Upper lobe of right lung (tissue), 1 donor: ENCODE data around the gene ZFPL1. TPM values are rescaled to one million over a fixed set of nuclear protein-coding genes. Genes with fewer than 3 reads are reported as not detected.

Experiments
- ATAC-seq: fragments of 200-7000 bp; cut with Tn5 transposase; one replicate; pipeline ENCODE4 v1.9.1; 2020; ENCODE audit warnings: mild to moderate bottlenecking, moderate library complexity
- DNase-seq: peaks from one replicate; pipeline ENCODE4 v3.0.0-alpha.2; 2020
- H3K27ac ChIP-seq: fragments of 200-600 bp; one replicate; pipeline ENCODE4 v1.8.0; 2022
- H3K27me3 ChIP-seq: fragments of 200-600 bp; one replicate; pipeline ENCODE4 v1.8.0; 2022; ENCODE audit warnings: mild to moderate bottlenecking
- H3K36me3 ChIP-seq: fragments of 200-600 bp; one replicate; pipeline ENCODE4 v1.8.0; 2022
- H3K4me1 ChIP-seq: fragments of 200-600 bp; one replicate; pipeline ENCODE4 v1.8.0; 2022
- H3K4me3 ChIP-seq: fragments of 200-600 bp; one replicate; pipeline ENCODE4 v1.8.0; 2022; ENCODE audit warnings: mild to moderate bottlenecking
- H3K9me3 ChIP-seq: fragments of 200-600 bp; one replicate; pipeline ENCODE4 v1.8.0; 2022
- intact Hi-C: fragments of 100-400 bp; cut with DNase I; formaldehyde crosslinking; loops from one replicate; pipeline ENCODE4 v1.11.0; 2022
- total RNA-seq: library from RNA; stranded (reverse); fragmentation: NEBNext Ultra II Directional; extraction: Animal tissue kit (Norgen Biotek cat#: 25700); gene quantifications from one replicate; pipeline ENCODE4 v1.2.1, GENCODE V29; 2021
- TF ChIP-seq, protein P1 (sequence below): fragments of 200-600 bp; IDR thresholded peaks from one replicate; pipeline ENCODE4 v1.8.0; 2022; ENCODE audit warnings: antibody characterized with exemption
- donor health status: DM: no; HTN: yes; CAD: no; lungs with severe emphysema.

Gene ZFPL1
- total RNA-seq, 1 donor from 2014 or later = 32.1 TPM

DNA sequence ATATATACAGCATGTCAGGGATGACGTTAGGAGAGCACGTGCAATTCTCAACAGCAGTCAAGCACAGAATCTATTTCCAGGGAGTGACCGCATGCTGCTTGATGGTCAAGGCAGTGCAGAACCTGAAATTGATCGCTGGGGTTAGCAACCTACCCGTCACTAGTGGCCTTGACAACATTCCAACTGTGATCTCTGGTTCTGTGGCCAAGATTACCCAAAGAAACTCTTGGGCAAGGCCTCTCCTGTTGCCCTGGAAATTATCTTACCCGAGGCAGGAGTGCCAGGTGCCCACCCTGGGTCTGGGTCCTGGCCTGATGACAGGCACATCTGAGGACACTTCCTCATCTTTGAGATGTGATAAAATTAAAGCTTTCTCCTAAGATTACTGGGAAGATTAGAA, 29.8 kb downstream of the ZFPL1 start:
- DNase-seq = no peak
- intact Hi-C loops = no loop called here
- TF ChIP-seq, protein P1, sequence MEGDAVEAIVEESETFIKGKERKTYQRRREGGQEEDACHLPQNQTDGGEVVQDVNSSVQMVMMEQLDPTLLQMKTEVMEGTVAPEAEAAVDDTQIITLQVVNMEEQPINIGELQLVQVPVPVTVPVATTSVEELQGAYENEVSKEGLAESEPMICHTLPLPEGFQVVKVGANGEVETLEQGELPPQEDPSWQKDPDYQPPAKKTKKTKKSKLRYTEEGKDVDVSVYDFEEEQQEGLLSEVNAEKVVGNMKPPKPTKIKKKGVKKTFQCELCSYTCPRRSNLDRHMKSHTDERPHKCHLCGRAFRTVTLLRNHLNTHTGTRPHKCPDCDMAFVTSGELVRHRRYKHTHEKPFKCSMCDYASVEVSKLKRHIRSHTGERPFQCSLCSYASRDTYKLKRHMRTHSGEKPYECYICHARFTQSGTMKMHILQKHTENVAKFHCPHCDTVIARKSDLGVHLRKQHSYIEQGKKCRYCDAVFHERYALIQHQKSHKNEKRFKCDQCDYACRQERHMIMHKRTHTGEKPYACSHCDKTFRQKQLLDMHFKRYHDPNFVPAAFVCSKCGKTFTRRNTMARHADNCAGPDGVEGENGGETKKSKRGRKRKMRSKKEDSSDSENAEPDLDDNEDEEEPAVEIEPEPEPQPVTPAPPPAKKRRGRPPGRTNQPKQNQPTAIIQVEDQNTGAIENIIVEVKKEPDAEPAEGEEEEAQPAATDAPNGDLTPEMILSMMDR = no peak
- Histone ChIP-seq H3K27me3 (no peaks in the 10 kb centered on the region), H3K4me3 (no peak overlapping the region), H3K36me3 (peaks cover 24% of the 10 kb centered on the region), H3K4me1 (peaks cover 44% of the 10 kb centered on the region), H3K9me3 (no peaks in the 10 kb centered on the region), H3K27ac (no peak overlapping the region)
- ATAC-seq = no peak

DNA sequence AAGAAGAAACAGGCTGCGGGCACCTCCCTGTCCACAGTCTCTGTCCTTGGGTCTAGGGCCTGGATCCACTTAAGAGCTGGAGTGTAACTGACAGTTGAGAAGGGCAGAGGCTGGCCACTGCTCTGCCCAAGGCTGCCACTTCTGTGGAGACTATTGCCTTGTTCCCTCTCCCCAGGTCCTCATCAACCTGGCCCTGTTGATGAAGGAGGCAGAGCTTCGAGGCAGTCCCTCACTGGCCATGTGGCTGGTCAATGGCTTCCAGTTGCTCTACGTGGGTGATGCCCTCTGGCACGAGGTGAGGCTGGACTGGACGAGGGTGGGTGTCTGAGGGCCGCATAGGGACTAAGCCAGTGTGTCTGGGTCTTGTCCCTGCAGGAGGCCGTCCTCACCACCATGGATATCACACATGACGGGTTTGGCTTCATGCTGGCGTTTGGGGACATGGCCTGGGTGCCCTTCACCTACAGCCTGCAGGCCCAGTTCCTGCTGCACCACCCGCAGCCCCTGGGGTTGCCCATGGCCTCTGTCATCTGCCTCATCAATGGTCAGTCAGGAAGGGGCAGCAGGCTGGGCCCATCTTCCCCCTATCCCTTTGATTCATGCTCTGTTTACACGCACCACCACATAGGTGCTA, 30.6 kb downstream of the ZFPL1 start:
- intact Hi-C loops = no loop called here

DNA sequence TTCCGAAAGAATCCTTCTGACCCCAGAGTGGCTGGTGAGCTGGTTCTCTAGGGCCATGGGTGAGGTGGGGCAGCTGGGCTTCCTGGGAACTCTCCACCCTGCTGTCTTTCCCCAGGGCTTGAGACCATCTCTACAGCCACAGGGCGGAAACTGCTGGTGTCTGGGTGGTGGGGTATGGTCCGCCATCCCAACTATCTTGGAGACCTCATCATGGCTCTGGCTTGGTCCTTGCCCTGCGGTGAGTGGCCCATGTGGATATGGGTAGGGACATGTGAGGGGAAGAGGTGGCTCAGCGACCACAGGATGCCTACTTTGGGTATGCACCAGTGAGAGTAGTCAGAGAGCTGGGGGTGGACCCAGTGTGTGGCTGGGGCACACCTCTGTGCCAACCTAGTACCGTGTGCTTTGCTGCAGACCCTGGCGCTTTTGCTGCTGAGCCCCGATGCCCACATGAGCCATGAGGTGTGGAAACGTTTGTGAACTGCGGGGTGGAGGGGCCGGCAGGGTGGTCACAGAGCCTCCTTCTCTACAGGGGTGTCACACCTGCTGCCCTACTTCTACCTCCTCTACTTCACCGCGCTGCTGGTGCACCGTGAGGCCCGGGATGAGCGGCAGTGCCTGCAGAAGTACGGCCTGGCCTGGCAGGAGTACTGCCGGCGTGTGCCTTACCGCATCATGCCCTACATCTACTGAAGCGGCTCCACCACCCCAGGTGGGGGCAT, 31.5 kb downstream of the ZFPL1 start:
- H3K4me1 ChIP-seq = peaks cover 44% of the 10 kb centered on the region
- intact Hi-C loops = no loop called here

More for the DNA sequence above, 30.6 kb downstream of the ZFPL1 start:
- no peak overlapping the region for H3K27ac ChIP-seq
- H3K27me3 ChIP-seq = no peaks in the 10 kb centered on the region
- TF ChIP-seq, protein P1 = no peak
- no peak overlapping the region for H3K4me3 ChIP-seq
- ATAC-seq (no peak), DNase-seq (no peak)
- peaks cover 44% of the 10 kb centered on the region for H3K4me1 ChIP-seq
- H3K9me3 ChIP-seq = no peaks in the 10 kb centered on the region
- H3K36me3 ChIP-seq = peaks cover 24% of the 10 kb centered on the region

DNA sequence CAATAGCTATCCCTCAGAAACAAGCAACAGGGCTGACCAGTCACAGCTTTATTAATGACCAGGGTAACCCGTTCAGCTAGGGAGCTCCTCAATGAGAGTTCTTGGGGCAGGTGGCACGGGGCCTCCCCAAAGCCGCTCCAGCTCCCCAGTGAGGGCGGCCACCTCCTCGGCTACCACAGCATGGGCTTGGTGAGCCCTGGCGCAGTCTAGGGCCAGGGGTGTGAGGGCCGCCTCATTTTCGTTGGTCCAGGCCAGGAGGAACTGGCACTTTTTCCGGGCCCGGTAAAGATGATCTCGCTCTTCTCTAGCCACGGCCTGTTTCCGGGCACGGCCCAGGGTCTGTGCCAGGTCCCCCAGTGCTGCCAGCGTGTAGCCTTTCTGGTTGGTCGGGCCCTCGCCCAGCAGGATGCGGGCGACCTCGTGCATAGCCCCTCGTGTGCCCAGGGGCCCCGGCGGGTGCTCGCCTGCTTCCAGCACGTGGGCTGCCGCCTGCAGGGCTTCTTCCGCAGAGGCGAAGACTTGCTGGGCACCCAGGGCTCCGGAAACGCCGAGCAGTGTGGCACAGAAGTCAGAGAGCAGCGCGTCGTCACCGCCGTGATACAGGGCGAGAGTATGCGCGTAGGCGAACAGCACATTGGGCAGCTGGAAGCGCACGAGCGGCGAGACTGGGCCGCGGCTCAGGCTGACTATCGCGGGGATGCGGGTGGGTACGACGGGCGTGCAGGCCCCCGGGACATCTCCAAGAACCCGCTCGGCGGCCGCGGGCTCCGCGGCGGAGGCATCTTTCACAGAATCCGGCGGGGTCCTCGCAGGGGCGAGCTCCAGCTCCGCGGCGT, 32.6 kb downstream of the ZFPL1 start:
- peaks cover 38% of the 10 kb centered on the region for H3K36me3 ChIP-seq
- H3K27ac ChIP-seq = peak overlapping the region; percentile 92
- H3K4me3 ChIP-seq = peak overlapping the region; percentile 80
- intact Hi-C loops = no loop called here
- DNase-seq = peak; percentile 79
- TF ChIP-seq, protein P1 = no peak
- H3K4me1 ChIP-seq = peaks cover 47% of the 10 kb centered on the region
- H3K9me3 ChIP-seq = no peaks in the 10 kb centered on the region
- peak; percentile 1 for ATAC-seq
- H3K27me3 ChIP-seq = no peaks in the 10 kb centered on the region

More for the DNA sequence above, 31.5 kb downstream of the ZFPL1 start:
- H3K27ac ChIP-seq = no peak overlapping the region
- ATAC-seq (no peak), DNase-seq (no peak)
- peaks cover 30% of the 10 kb centered on the region for H3K36me3 ChIP-seq
- H3K27me3 ChIP-seq = no peaks in the 10 kb centered on the region
- H3K9me3 ChIP-seq = no peaks in the 10 kb centered on the region
- H3K4me3 ChIP-seq = no peak overlapping the region
- TF ChIP-seq, protein P1 = no peak

DNA sequence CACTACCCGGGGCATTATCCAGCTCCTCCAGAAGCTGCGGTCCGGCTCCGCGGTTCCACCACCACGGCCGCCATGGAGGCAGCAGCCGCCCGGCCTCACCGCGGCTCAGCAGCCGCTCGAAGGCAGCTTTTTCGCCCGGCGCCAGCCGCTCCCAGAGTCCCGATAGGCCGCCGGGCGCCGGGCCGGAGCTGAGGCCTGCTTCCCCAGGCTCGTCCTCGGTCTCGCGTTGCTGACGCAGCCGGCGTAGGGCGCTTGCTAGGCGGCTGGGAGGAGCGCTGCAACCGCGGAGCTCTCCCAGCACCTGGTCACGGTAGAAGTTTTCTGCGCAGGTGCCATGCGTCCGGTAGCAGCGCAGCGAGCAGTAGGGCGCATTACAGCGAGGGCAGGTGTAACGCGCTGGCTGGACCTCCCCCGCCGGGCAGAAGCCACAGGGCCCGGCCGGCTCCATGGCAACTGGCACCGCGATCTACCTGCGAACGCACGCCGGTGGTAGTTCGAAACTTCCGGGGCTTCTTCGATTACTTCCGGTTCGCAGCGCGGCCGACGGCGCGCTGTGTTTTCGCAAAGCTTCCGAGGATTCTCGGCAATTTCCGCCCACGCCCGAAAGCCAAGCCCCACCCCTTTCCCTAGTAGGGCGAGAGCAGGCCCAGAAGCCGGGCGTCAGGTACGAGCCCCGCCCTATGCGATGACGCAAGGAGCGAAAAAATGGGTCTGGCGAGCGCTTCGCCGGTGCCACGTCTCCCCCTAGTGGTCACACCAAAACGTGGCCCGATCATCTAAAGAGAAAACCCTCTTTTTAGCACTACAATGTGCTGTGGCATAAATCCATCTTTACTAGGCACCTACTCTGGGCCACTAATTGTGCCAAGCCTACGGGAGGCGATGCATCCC, 33.4 kb downstream of the ZFPL1 start, which contains the start of gene ZNHIT2:
ZNHIT2 (minus strand) TSS at position 496 of the 891 bp plus-strand sequence; CDS start at position 448, 48 bp downstream.
- DNase-seq = peak; percentile 100
- H3K27ac ChIP-seq = peak within 1 kb of the TSS; percentile 92
- intact Hi-C loops = no loop called here
- TF ChIP-seq, protein P1 = peak; percentile 91
- peaks cover 41% of the 10 kb centered on the region for H3K4me1 ChIP-seq
- peaks cover 38% of the 10 kb centered on the region for H3K36me3 ChIP-seq
- H3K27me3 ChIP-seq = no peaks in the 10 kb centered on the region
- H3K9me3 ChIP-seq = no peaks in the 10 kb centered on the region
- peak within 1 kb of the TSS; percentile 80 for H3K4me3 ChIP-seq
- ATAC-seq = peak; percentile 88
